Measurements from ENCODE around the gene CRADD.

GRCh38 chr12:93707836-93708235 is 30.7 kb downstream of the CRADD start:
- TF ChIP-seq CTCF (conservative IDR thresholded peaks at IDR 0.05; ENCODE audit: low read depth, low read length) (no peak), RCOR1 (IDR thresholded peaks at IDR 0.05; ENCODE audit: insufficient replicate concordance, low read length) (no peak), POLR2A (IDR thresholded peaks at IDR 0.05; ENCODE audit: low read depth, low read length) (no peak), SMC3 (IDR thresholded peaks at IDR 0.05; ENCODE audit: low read depth, low read length) (no peak), BHLHE40 (IDR thresholded peaks at IDR 0.05; ENCODE audit: low read depth, low read length) (no peak), CEBPB (IDR thresholded peaks at IDR 0.05; ENCODE audit: low read depth, low read length) (peak; percentile 32; the same call in 1 of the 2 replicates), NFE2L2 (IDR thresholded peaks at IDR 0.05; ENCODE audit: low read depth, low read length) (no peak), RAD21 (IDR thresholded peaks at IDR 0.05; ENCODE audit: low read length) (no peak), FOS (IDR thresholded peaks at IDR 0.05; ENCODE audit: low read depth, low read length) (no peak), RFX5 (IDR thresholded peaks at IDR 0.05; ENCODE audit: low read depth, low read length) (no peak), MXI1 (IDR thresholded peaks at IDR 0.05; ENCODE audit: borderline replicate concordance, low read depth, low read length) (no peak), MAZ (IDR thresholded peaks at IDR 0.05; ENCODE audit: borderline replicate concordance, low read depth, low read length) (no peak), ELK1 (IDR thresholded peaks at IDR 0.05; ENCODE audit: borderline replicate concordance, low read depth, low read length) (no peak)
- TF ChIP-seq, protein P1, sequence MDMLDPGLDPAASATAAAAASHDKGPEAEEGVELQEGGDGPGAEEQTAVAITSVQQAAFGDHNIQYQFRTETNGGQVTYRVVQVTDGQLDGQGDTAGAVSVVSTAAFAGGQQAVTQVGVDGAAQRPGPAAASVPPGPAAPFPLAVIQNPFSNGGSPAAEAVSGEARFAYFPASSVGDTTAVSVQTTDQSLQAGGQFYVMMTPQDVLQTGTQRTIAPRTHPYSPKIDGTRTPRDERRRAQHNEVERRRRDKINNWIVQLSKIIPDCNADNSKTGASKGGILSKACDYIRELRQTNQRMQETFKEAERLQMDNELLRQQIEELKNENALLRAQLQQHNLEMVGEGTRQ (IDR thresholded peaks at IDR 0.05; ENCODE audit: low read depth, low read length): no peak

Data from IMR-90 (cell line).